ENCODE measurements around the gene CROCC2. TPM values are rescaled to one million over a fixed set of nuclear protein-coding genes. Genes with fewer than 3 reads are reported as not detected.

Gene CROCC2
- total RNA-seq, 1 donor from 2014 or later, result not detected

- no peak for DNase-seq (ENCODE audit: low spot score)
- H3K36me3 Mint-ChIP-seq (ENCODE audit: low read depth, unreplicated experiment), result no peaks in the 10 kb centered on the region
- H3K4me3 Mint-ChIP-seq (ENCODE audit: unreplicated experiment), result no peak overlapping the region
- TF ChIP-seq CTCF (IDR thresholded peaks at IDR 0.05; ENCODE audit: unreplicated experiment), result no peak
- no peaks in the 10 kb centered on the region for H3K4me1 Mint-ChIP-seq (ENCODE audit: unreplicated experiment)
- H3K27me3 Mint-ChIP-seq (ENCODE audit: unreplicated experiment), result peaks cover 6% of the 10 kb centered on the region
- H3K27ac Mint-ChIP-seq (ENCODE audit: unreplicated experiment), result no peak overlapping the region
- H3K9me3 Mint-ChIP-seq (ENCODE audit: unreplicated experiment), result no peaks in the 10 kb centered on the region
Measured at GRCh38 chr2:240906911-240907590, 915 bp downstream of the CROCC2 start.

GRCh38 chr2:240909216-240909974, 3.3 kb downstream of the CROCC2 start:
- Mint-ChIP-seq H3K27ac (ENCODE audit: unreplicated experiment) (no peak overlapping the region), H3K9me3 (ENCODE audit: unreplicated experiment) (no peaks in the 10 kb centered on the region), H3K36me3 (ENCODE audit: low read depth, unreplicated experiment) (no peaks in the 10 kb centered on the region), H3K27me3 (ENCODE audit: unreplicated experiment) (peaks cover 5% of the 10 kb centered on the region), H3K4me1 (ENCODE audit: unreplicated experiment) (peaks cover 2% of the 10 kb centered on the region), H3K4me3 (ENCODE audit: unreplicated experiment) (no peak overlapping the region)
- TF ChIP-seq CTCF (IDR thresholded peaks at IDR 0.05; ENCODE audit: unreplicated experiment), result no peak
- no peak for DNase-seq (ENCODE audit: low spot score)

GRCh38 chr2:240911641-240912265, 5.6 kb downstream of the CROCC2 start:
- Mint-ChIP-seq H3K9me3 (ENCODE audit: unreplicated experiment) (no peaks in the 10 kb centered on the region), H3K36me3 (ENCODE audit: low read depth, unreplicated experiment) (no peaks in the 10 kb centered on the region), H3K4me3 (ENCODE audit: unreplicated experiment) (no peak overlapping the region), H3K27ac (ENCODE audit: unreplicated experiment) (no peak overlapping the region), H3K4me1 (ENCODE audit: unreplicated experiment) (peaks cover 2% of the 10 kb centered on the region), H3K27me3 (ENCODE audit: unreplicated experiment) (peaks cover 8% of the 10 kb centered on the region)
- DNase-seq (ENCODE audit: low spot score), result no peak
- no peak for TF ChIP-seq CTCF (IDR thresholded peaks at IDR 0.05; ENCODE audit: unreplicated experiment)

GRCh38 chr2:240912878-240913809, 7.0 kb downstream of the CROCC2 start:
- peaks cover 2% of the 10 kb centered on the region for H3K4me1 Mint-ChIP-seq (ENCODE audit: unreplicated experiment)
- H3K9me3 Mint-ChIP-seq (ENCODE audit: unreplicated experiment), result no peaks in the 10 kb centered on the region
- DNase-seq (ENCODE audit: low spot score), result no peak
- H3K27ac Mint-ChIP-seq (ENCODE audit: unreplicated experiment), result no peak overlapping the region
- no peak for TF ChIP-seq CTCF (IDR thresholded peaks at IDR 0.05; ENCODE audit: unreplicated experiment)
- H3K4me3 Mint-ChIP-seq (ENCODE audit: unreplicated experiment), result no peak overlapping the region
- peaks cover 9% of the 10 kb centered on the region for H3K27me3 Mint-ChIP-seq (ENCODE audit: unreplicated experiment)
- H3K36me3 Mint-ChIP-seq (ENCODE audit: low read depth, unreplicated experiment), result no peaks in the 10 kb centered on the region
